ENCODE data around the gene DRD2.

Gene DRD2

DNA sequence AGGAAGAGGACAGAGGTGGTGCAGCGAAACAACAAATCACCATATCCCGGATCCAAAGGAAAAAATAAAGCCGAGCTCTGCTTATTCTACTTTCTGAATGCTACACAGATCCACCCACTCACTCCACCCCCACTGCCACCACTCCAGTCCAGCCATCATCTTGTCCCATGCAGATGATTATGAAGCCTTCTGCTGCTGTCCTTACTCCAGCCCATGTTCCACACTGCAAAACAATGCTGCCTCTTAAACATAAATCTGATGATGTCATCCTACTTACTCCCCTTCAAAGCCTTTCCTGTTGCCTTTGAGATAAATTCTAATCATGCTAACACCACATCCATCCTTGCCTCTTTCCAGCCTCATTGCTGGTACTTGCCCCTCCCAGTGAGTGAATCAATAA lies 6.5 kb upstream of the DRD2 start:
- no peak for DNase-seq

- no peak for DNase-seq
Measured at GRCh38 chr11:113481226-113481625, 6.0 kb upstream of the DRD2 start.

DNA sequence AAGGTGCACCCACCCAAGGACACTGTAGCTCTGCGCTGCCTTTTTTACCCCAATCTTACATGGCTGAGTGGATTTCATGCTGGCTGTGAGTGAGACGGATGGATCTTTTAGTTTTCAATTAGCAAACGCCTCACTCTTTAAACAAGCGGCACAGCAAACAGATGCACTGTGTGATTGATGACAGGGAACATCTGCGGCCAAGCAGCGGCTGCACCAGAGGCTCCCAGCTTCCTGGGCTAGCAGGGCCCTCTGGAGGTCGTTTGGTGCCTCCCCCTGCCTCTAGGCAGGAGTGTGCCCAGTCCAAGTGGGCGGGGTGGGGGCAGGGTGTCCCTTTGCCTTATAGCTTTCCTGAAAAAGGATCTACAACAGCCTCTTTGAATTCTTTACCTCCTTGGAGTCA lies 2.1 kb upstream of the DRD2 start:
- no peak for DNase-seq

DNA sequence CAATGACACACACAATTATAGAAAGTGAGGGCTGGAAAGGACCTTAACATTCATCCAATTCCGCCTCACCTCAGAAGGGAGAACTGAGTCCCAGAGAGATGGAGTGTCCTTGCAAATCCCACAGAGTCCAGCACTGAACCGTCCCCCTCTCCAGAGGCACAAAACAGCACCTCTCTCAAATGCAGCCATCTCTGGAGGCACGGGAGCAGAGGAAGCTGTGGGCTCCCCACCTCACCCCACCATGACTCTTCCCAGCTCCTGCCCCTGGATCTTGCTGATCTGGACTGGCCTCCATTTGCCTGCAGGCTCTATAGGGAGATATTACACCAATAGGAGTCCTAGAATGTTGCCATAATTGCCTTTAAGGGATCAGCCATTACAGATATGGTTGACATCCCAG lies 1.4 kb upstream of the DRD2 start:
- DNase-seq = no peak

GRCh38 chr11:113474362-113475159 lies 637 bp downstream of the DRD2 start:
- no peak for DNase-seq

DNA sequence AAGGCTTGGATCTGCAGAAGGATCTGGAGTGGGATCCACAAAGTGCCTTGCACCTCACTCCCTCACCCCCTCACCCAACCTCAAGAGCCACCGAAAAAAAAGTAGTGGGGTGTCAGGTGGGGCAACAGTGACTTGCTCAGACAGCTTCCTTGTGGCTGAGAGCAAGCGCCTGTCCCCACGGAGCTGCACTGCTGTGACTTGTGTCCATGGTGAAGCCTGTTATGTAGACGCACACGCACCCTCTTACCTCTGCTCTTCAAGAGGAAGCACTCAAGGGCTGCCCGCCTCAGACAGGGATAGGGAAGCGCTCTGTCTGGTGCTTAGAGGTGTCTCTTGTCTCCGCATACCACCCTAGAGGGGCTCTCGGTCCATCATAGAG lies 1.2 kb downstream of the DRD2 start:
- DNase-seq = no peak

DNA sequence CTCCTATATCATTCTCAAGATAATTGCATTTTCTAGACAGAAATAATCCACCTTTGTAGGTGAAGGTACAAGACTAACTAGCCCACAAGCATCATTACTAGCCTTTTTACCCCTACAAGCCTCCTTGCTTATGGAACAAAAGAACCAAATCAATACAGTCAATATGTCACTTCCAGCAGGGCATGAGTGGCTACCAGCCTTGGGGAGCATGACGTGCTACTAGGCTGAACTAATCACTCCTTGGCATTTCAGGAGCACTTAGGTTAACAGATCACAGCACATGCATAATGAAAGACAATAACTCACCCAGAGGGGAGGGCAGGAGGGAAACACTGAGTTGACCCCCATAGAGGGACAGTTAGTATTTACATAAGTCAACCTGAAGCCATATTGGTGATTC lies 2.7 kb downstream of the DRD2 start:
- DNase-seq = no peak

DNA sequence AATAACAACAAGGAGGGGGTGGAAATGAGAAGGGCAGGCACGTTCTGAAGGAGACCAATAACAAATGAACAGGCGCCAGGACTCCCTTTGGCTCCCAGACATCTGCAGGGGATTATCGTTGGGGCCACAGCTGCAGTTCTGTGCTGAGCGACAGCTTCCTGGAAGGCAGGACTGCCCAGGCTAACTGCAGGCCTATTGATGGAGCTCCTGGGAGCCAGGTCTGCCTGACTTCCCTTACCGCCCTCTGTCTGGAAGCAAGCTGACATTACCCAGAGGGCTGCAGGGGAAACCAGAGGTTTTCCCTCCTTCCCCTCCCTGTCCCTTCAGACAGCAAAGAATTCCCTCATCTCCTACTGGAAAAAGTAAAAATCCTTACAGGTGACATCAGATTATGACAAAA lies 5.0 kb downstream of the DRD2 start:
- DNase-seq = no peak

GRCh38 chr11:113468726-113469345 lies 6.4 kb downstream of the DRD2 start:
- DNase-seq = no peak

GRCh38 chr11:113467545-113467944 lies 7.7 kb downstream of the DRD2 start:
- DNase-seq = no peak

- no peak for DNase-seq
Measured at GRCh38 chr11:113465786-113466185, 9.4 kb downstream of the DRD2 start.

DNA sequence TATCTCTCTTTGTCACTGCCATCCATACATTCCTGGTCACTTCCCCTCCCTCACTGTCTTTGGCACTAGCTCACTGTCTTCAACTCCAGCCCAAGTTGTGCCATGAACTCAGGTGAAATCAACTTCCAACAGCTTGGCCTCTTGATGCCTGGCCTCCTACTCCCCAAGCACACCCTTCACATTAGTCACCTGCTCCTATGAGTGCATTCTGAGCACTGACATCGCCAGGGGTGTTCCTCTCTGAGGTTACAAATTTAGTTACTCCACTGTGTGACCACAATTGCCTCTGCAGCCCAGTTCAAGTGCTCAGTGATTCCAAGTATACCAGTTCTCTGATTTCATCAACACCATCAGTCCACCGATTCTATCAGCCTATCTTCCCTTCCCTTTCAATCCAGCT lies 10.8 kb downstream of the DRD2 start:
- DNase-seq = no peak

- DNase-seq = no peak
Measured at GRCh38 chr11:113462830-113463229, 12.4 kb downstream of the DRD2 start.

GRCh38 chr11:113461639-113462038 lies 13.6 kb downstream of the DRD2 start:
- DNase-seq = no peak

- no peak for DNase-seq
Measured at GRCh38 chr11:113460469-113460868, 14.7 kb downstream of the DRD2 start.

GRCh38 chr11:113458189-113458588 lies 17.0 kb downstream of the DRD2 start:
- DNase-seq = no peak

DNA sequence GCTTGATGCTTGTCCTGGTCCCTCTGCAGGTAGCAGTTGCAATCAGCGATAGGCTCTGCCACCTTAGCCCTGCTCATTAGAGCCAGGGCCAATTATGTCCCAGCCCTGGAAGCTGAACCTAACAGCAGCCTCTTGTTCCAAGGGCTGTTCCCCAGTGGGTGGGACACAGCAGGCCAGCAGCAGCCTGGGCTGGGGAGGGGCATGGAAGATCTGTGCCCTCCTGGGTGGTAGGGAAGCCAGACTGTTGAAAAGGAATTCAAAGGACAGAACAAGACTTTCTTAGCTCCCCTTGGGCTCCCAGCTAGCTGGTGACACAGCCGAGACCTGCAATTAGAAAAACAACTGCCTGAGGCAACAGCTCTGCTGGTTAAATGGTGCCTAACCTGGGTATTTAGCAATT lies 17.4 kb downstream of the DRD2 start:
- no peak for DNase-seq

DNA sequence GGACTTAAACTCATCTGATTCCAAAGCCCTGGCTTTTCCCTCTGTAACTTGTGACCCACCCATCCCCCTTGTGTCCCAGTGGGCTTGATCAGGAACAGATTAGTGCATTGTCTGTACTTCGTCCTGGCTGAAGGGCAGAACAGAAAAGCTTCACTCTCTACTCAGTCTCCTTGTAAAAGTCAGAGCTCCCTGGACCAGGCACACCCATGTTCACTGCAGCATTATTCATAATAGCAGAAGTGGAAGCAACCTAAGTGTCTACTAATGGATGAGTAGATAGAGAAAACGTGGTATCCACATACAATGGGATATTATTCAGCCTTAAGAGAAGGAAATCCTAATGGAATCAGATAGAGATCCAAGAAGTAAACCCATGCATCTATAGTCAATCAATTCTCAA lies 20.7 kb downstream of the DRD2 start:
- DNase-seq = no peak

GRCh38 chr11:113449743-113450142 lies 25.5 kb downstream of the DRD2 start:
- no peak for DNase-seq

- no peak for DNase-seq
Measured at GRCh38 chr11:113448316-113448677, 26.9 kb downstream of the DRD2 start.

DNA sequence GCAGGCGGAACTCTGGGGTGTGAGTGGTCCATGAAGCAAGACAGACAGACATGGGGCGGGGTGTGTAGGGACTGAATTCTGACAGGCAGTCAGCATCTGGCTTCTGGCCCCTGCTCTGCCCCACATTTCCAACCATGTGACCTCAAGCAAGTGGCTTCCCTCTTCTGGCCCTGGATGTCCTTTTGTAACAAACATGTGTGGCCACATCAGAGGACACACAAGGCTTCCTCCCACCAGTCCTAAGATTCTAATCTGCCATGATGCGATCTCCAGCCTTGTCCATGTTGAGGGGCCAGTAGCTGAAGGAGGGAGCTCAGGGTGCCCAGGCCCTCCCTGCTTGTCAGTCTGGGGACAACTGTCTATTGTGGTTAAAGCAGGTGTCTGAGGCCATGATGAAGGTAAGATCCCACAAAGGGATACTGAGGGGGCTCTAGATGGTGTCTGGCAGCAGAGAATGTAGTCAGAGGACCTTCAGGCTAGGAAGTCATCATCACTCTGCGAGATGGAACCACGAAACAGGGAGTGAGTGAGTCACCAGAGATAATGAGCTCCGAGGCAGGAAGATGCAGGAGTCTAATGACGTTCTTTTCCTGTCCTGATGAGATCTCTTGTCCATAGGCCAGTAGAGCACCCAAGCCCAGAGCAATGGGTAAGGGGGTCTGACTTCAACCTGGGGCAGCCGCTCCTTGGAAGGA lies 27.4 kb downstream of the DRD2 start:
- DNase-seq = no peak

DNA sequence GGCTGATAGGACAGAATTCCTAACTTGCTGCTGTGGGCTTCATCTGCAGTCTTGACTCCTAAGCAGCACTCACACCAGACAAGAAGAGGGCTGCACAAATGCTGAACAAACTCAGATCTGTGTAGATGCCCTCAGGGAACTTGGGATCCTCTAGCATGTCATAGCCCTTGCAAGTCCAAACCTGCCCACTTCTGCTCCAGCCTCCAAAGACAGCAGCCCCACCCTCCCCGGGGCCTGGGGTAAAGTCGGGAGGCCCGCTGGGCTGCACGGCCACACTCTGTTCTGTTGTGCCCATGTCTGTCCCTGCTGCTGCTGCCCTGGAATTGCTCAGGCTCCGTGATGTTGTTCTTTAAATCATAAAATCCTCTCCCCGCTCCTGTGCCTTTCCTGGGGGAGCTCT lies 28.3 kb downstream of the DRD2 start:
- DNase-seq = no peak

- no peak for DNase-seq
Measured at GRCh38 chr11:113446112-113446511, 29.1 kb downstream of the DRD2 start.

- no peak for DNase-seq
Measured at GRCh38 chr11:113444502-113445123, 30.6 kb downstream of the DRD2 start.

All from SIG-M5 (cell line).